Brain microvascular endothelial cell (primary cell): ENCODE results near the gene HMCES.

Experiments used
- DNase-seq: peaks from one replicate; pipeline ENCODE4 v3.0.0-alpha.2; 2020
- H3K27ac ChIP-seq: fragments of 250-450 bp; sonication (Bioruptor Pico); 2 replicates; pipeline ENCODE4 v1.5.1; 2020; ENCODE audit warnings: mild to moderate bottlenecking, moderate library complexity
- H3K27me3 ChIP-seq: fragments of 250-450 bp; sonication (Bioruptor Pico); replicated peaks from 2 replicates; pipeline ENCODE4 v1.5.1; 2020; ENCODE audit warnings: mild to moderate bottlenecking
- H3K36me3 ChIP-seq: fragments of 250-450 bp; sonication (Bioruptor Pico); replicated peaks from 2 replicates; pipeline ENCODE4 v1.5.1; 2020; ENCODE audit warnings: mild to moderate bottlenecking
- H3K4me3 ChIP-seq: 2 replicates; pipeline ENCODE4 v1.5.1; 2011; ENCODE audit warnings: low read depth, mild to moderate bottlenecking, control low read depth, low read length, moderate library complexity
- CTCF ChIP-seq: IDR thresholded peaks from 2 replicates; pipeline ENCODE4 v1.5.1; 2011; ENCODE audit warnings: low read depth, mild to moderate bottlenecking, moderate library complexity, low read length, control low read depth, inconsistent platforms; ENCODE audit errors: missing control alignments
- in situ Hi-C: cut with HindIII; loops from 2 replicates; pipeline ENCODE4 v1.10.0; 2017; ENCODE audit warnings: low sequenced_read_pairs, low pct_ligation_motif_present

The HMCES gene

GRCh38 chr3:129316248-129317013 is 37.8 kb downstream of the HMCES start:
- in situ Hi-C loops, result no loop called here
- Histone ChIP-seq H3K36me3 (no peaks in the 10 kb centered on the region), H3K27ac (peak overlapping the region; percentile 81), H3K27me3 (no peaks in the 10 kb centered on the region), H3K4me3 (peak overlapping the region; percentile 91)
- TF ChIP-seq CTCF, result peak; percentile 59
- DNase-seq, result peak; percentile 79

GRCh38 chr3:129317014-129317771 is 38.5 kb downstream of the HMCES start:
- DNase-seq, result no peak
- Histone ChIP-seq H3K36me3 (no peaks in the 10 kb centered on the region), H3K4me3 (peak overlapping the region; percentile 91), H3K27me3 (no peaks in the 10 kb centered on the region), H3K27ac (peak overlapping the region; percentile 81)
- TF ChIP-seq CTCF, result no peak
- in situ Hi-C loops, result no loop called here

- DNase-seq, result no peak
- in situ Hi-C loops, result no loop called here
- TF ChIP-seq CTCF, result no peak
- Histone ChIP-seq H3K36me3 (no peaks in the 10 kb centered on the region), H3K27ac (no peak overlapping the region), H3K4me3 (no peak overlapping the region), H3K27me3 (no peaks in the 10 kb centered on the region)
Observed at GRCh38 chr3:129317848-129318247, 39.2 kb downstream of the HMCES start.

- Histone ChIP-seq H3K36me3 (no peaks in the 10 kb centered on the region), H3K27ac (no peak overlapping the region), H3K27me3 (no peaks in the 10 kb centered on the region), H3K4me3 (no peak overlapping the region)
- no peak for DNase-seq
- TF ChIP-seq CTCF, result no peak
- in situ Hi-C loops, result no loop called here
Observed at GRCh38 chr3:129318921-129319320, 40.3 kb downstream of the HMCES start.

GRCh38 chr3:129320261-129320660 is 41.6 kb downstream of the HMCES start:
- Histone ChIP-seq H3K36me3 (no peaks in the 10 kb centered on the region), H3K4me3 (no peak overlapping the region), H3K27me3 (no peaks in the 10 kb centered on the region), H3K27ac (no peak overlapping the region)
- no peak for DNase-seq
- in situ Hi-C loops, result no loop called here
- no peak for TF ChIP-seq CTCF
